Measurements from ENCODE around the gene HSPA5. TPM values are rescaled to one million over a fixed set of nuclear protein-coding genes. Genes with fewer than 3 reads are reported as not detected.
"Not testable (repeated sequence)": the region's sequence is repeated elsewhere in the genome, so short reads cannot be mapped to it uniquely, and the experiment has no call there.

HSPA5 gene
- total RNA-seq, 1 donor from 2014 or later = 133 TPM

GRCh38 chr9:125214186-125214585 lies 27.0 kb downstream of the HSPA5 start:
- Histone ChIP-seq H3K9me3 (no peaks in the 10 kb centered on the region), H3K36me3 (peaks cover 24 to 27% of the 10 kb centered on the region in 2 donors), H3K27ac (no peak overlapping the region), H3K4me3 (no peak overlapping the region), H3K27me3 (no peaks in the 10 kb centered on the region), H3K4me1 (no peaks in the 10 kb centered on the region)
- intact Hi-C loops (cut with DNase I) = no loop called here
- TF ChIP-seq, protein P1, sequence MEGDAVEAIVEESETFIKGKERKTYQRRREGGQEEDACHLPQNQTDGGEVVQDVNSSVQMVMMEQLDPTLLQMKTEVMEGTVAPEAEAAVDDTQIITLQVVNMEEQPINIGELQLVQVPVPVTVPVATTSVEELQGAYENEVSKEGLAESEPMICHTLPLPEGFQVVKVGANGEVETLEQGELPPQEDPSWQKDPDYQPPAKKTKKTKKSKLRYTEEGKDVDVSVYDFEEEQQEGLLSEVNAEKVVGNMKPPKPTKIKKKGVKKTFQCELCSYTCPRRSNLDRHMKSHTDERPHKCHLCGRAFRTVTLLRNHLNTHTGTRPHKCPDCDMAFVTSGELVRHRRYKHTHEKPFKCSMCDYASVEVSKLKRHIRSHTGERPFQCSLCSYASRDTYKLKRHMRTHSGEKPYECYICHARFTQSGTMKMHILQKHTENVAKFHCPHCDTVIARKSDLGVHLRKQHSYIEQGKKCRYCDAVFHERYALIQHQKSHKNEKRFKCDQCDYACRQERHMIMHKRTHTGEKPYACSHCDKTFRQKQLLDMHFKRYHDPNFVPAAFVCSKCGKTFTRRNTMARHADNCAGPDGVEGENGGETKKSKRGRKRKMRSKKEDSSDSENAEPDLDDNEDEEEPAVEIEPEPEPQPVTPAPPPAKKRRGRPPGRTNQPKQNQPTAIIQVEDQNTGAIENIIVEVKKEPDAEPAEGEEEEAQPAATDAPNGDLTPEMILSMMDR (IDR thresholded peaks at IDR 0.05) = no peak
- DNase-seq (ENCODE audit: low spot score in 2 of 2) = no peak

DNA sequence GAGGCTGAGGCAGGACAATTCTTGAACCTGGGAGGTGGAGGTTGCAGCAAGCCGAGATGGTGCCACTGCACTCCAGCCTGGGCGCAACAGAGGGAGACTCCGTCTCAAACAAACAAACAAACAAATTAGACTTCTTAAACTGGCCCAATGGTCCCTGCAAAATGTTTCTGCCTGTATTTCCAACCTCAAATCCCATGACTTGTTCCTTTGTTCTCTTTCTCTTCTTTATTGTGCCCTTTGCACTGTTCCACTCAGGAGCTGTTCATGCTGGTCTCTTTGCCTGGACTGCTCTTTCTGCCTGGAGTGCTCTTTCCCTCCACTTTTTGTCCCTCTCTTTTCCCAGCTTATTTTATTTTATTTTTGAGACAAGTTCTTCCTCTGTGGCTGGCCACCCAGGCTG lies 36.7 kb downstream of the HSPA5 start:
- Histone ChIP-seq H3K4me1 (peaks cover 0 to under 1% of the 10 kb centered on the region in 2 donors), H3K4me3 (no peak overlapping the region), H3K27me3 (no peaks in the 10 kb centered on the region), H3K9me3 (no peaks in the 10 kb centered on the region), H3K27ac (no peak overlapping the region), H3K36me3 (peaks cover 23 to 28% of the 10 kb centered on the region in 2 donors)
- DNase-seq (ENCODE audit: low spot score in 2 of 2) = no peak
- intact Hi-C loops (cut with DNase I) = loop anchor here (5.0 kb wide), 2 partner anchors 37 to 58 kb away; partner anchors contain the start of gene GAPVD1
- TF ChIP-seq, protein P1 (IDR thresholded peaks at IDR 0.05) = no peak

- H3K27ac ChIP-seq = no peak overlapping the region
- H3K4me1 ChIP-seq = peaks cover 0 to 2% of the 10 kb centered on the region in 2 donors
- H3K4me3 ChIP-seq = no peak overlapping the region
- no peaks in the 10 kb centered on the region for H3K9me3 ChIP-seq
- H3K36me3 ChIP-seq = peaks cover 19 to 23% of the 10 kb centered on the region in 2 donors
- H3K27me3 ChIP-seq = no peaks in the 10 kb centered on the region
- intact Hi-C loops (cut with DNase I) = loop anchor here (5.0 kb wide), 2 partner anchors 36 to 59 kb away; partner anchors contain the start of gene GAPVD1
- TF ChIP-seq, protein P1 (IDR thresholded peaks at IDR 0.05) = no peak
- DNase-seq (ENCODE audit: low spot score in 2 of 2) = no peak
These were observed 38.1 kb downstream of the HSPA5 start for GRCh38 chr9:125202846-125203618.

DNA sequence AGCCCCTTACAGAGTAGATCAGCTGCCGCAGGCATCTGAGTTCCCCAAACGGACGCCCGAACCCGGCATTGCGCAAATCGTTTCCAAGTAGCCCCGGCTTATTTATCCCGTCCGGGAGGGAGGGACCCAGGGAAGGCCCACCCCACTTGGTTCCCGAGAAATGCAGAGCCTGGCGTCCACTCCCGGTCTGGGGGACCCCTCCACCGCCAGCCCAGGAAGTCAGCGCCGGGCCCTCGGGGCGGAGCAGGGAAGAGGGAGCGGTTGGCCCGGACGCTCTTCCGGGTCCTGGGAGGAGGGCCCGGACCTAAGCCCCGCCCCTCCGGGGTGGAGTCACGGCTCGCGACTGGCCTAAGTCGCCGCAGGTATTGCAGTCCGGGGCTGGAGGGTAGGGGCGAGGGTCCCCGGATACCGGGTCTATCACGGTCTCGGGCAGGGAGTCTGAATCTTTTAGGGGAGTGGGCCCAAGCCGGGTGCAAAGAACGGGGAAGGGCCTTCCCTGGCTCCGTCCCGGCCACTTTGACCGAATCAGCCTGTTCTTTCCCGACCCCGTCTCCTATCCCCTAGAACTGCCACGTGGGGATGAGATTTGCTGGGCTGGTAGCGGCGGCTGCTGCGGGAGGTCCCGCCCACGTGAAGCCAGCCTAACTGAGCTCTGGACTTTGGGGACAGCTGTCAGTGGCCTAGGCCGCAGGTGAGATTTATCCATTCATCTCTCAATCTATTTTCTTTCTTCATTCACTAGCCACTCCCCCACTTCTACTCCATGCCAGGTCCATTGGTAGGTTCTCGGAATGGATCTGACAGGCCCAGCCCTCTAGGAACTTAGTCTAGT lies 40.7 kb downstream of the HSPA5 start, which contains the start of gene RABEPK:
Gene RABEPK (plus strand): TSS at position 327 of the 832 bp plus-strand sequence. CDS start 2,472 bp downstream, outside the sequence.
- peak; percentile 64 to 94 for DNase-seq (ENCODE audit: low spot score in 2 of 2)
- Histone ChIP-seq H3K4me1 (peaks cover 0 to 2% of the 10 kb centered on the region in 2 donors), H3K36me3 (peaks cover 3 to 4% of the 10 kb centered on the region in 2 donors), H3K4me3 (peak within 1 kb of the TSS; percentile 77 to 78), H3K27ac (peak within 1 kb of the TSS; percentile 89 to 95), H3K27me3 (no peaks in the 10 kb centered on the region), H3K9me3 (no peaks in the 10 kb centered on the region)
- intact Hi-C loops (cut with DNase I) = loop anchor here (1.0 to 5.0 kb wide), 4 partner anchors 11 to 62 kb away; partner anchors contain the start of genes GAPVD1, HSPA5 and PPP6C
- TF ChIP-seq, protein P1 (IDR thresholded peaks at IDR 0.05) = no peak

DNA sequence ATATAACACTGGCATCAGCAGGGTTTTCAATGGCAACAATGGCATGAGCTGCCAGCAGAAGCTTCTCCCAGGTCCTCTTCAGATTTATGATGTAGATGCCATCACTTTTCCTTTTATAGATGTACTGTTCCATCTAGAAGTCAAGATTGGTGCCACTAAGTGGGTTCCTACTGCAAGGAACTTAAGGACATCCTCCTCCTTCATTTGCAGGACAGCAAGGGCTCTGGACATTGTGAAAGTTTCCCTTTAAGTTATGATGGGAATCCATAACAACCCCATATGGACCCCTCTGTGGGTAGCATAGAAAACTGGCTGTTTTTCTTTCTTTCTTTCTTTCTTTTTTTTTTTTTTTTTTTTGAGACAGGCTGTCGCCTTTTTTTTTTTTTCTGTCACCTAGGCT lies 45.6 kb downstream of the HSPA5 start:
- H3K36me3 ChIP-seq; H3K27me3 ChIP-seq; DNase-seq (ENCODE audit: low spot score in 2 of 2); H3K4me1 ChIP-seq; H3K27ac ChIP-seq; intact Hi-C loops (cut with DNase I); H3K9me3 ChIP-seq; H3K4me3 ChIP-seq: not testable (repeated sequence)

DNA sequence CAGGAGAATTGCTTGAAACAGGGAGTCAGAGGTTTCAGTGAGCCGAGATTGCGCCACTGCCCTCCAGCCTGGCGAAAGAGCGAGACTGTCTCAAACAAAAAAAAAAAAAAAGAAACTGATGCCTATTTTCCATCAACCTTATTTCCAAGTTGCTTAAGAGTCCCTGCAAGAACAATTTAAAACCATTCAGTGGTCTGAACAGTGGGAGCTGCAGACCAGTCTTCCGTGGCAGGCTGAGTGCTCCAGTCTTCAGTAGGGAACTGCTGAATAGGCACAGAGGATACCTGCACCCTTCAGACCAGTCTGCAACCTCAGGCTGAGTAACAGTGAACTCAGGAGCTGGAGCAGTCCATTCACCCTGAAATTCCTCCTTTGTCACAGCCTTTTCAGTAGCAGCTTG lies 46.7 kb downstream of the HSPA5 start:
- H3K36me3 ChIP-seq; intact Hi-C loops (cut with DNase I); DNase-seq (ENCODE audit: low spot score in 2 of 2); H3K4me3 ChIP-seq; H3K9me3 ChIP-seq; H3K27ac ChIP-seq; H3K27me3 ChIP-seq: not testable (repeated sequence)
- peaks cover 4 to 12% of the 10 kb centered on the region in 2 donors for H3K4me1 ChIP-seq

Measured in ascending aorta (tissue), 2 donors.